NCI-H146 (cell line): Measurements from ENCODE around the gene EMX2.

Source experiments
- DNase-seq: peaks from one replicate; lab custom pipeline; 2025; lab: John Stamatoyannopoulos, UW

Gene EMX2

DNA sequence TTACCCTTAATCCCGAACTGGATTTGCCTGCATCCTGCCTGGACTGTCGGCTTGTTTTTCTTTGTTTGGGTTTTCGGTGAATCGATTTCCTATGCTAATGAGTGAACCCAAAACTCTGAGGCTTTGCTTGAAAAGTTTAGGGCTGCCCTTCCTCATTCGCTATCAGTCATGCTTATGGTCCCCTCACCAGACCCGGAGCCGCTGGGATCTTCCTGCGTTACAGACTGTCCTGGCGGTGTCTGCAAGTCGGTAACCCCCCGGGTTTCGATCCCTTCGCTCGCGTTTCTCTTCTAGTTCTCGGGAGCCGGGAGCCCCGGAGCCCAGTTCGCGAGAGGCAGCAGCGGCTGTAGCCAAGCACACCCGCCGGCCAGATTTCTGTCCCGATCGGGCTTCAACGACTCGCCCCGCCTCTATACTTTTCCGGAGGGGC lies 2.2 kb downstream of the EMX2 start:
- DNase-seq: no peak

DNA sequence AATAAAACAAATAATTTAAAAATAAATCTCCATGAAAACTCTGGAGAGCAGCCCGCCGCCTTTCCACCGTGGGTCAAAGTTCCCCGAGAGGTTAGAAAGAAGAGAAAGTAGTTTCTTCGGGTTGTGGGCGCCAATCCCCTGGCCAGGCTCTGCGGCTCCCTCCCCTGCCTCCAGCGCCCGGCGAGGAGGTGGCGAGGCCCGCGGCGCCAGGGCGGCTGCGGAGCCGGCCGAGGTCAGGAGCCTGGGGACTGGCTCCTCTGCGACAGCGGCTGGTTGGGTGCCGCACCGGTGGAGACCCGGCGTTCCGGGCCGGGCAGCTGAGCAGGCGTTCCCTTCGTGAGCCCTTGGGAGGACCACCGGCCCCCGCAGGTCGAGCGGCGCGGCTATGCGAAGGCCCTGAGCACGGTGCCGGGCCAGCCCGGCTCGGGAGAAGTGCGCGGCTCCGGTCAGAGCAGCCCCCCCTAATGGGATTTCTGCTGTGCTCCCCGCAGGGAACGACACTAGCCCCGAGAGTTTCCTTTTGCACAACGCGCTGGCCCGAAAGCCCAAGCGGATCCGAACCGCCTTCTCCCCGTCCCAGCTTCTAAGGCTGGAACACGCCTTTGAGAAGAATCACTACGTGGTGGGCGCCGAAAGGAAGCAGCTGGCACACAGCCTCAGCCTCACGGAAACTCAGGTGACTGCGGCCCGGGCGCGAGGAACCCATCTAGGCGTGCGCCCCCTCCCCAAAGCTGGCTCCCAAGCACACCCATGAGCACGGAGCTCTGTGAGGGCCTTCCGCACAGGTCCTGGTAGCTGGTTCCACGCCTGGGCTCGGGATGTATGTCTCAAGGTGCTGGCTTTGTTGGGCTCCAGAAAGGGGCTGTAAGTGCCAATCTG lies 2.8 kb downstream of the EMX2 start:
- DNase-seq: no peak

DNA sequence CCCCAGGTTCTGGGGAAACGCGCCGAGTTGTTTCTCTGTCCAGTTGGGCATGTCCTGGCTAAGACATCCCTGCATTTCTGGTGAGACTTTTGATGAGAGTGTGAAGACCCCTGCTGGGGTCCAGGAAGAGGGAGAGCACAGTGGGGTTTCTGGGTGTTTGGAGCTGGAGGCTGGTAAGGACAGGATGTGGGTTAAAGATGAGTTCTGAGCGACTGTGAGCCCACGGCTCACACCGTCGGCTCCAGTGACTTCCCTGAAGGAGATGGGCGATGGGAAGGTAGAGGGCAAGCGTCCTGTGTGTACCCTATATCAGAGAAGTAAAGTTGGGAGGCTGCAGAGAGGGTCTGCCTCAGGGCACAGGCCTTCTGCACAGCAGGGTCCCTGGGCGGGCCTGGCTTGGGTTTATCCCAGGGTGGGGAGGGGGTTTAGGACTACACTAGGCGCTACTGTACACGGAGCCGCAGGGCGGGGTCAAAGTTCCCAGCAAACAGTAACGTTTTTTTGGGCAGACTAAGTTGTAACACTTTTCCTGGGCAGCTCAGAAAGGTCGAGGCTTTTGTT lies 3.6 kb downstream of the EMX2 start:
- no peak for DNase-seq

DNA sequence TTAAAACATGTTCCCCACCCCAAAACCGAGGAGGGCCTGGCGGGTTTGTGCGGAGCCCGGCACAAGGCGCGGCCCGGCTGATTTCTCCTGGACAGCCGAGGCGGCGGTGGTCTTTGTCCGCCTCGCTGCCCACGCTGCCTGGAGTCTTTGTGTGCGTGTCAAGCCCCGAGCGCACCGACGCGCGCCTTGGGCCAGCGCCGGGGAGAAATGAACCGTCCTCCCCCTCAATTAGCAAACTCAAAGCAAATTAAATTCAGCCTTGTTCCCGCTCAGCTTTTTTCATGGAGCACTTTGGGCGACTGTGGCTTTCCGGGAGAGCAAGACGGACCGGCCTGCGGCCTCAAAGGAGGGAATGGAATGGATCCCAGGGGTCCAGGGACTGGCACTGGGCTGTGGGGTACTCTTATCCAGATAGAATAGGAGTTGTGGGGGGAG lies 4.1 kb downstream of the EMX2 start:
- no peak for DNase-seq

DNA sequence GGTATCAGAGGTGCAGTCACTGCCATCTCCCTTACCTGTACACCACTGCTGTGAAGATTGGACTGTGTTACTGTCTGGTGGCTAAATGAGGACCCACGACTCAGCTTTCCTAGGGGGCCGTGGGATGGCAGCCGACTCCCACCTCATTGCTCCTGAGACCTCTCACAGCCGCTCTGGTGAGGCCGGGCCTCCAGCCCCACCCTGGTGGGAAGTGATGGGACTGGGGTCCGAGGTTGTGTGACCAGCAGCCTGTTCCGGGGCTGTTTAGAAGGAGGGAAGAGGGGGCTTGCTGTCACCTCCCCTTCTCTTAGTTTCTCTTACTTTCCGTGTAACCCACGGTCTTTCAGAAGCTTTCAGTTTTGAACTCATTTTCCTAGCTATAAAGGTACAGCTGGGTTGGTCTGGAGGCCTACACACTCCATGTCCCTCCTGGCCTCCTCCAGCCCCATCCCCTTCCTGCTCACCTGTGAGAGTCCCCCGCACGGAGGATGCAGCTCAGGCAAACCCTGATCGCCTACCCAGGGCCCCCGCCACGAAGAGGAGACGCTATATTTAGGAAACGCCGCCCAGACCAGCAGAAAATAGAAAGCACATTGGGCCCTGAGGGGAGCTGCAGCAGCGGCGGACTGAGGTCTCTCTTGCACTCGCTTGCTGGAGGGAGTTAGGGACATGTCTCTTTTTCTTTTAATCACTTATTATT lies 4.6 kb downstream of the EMX2 start:
- DNase-seq: no peak

DNA sequence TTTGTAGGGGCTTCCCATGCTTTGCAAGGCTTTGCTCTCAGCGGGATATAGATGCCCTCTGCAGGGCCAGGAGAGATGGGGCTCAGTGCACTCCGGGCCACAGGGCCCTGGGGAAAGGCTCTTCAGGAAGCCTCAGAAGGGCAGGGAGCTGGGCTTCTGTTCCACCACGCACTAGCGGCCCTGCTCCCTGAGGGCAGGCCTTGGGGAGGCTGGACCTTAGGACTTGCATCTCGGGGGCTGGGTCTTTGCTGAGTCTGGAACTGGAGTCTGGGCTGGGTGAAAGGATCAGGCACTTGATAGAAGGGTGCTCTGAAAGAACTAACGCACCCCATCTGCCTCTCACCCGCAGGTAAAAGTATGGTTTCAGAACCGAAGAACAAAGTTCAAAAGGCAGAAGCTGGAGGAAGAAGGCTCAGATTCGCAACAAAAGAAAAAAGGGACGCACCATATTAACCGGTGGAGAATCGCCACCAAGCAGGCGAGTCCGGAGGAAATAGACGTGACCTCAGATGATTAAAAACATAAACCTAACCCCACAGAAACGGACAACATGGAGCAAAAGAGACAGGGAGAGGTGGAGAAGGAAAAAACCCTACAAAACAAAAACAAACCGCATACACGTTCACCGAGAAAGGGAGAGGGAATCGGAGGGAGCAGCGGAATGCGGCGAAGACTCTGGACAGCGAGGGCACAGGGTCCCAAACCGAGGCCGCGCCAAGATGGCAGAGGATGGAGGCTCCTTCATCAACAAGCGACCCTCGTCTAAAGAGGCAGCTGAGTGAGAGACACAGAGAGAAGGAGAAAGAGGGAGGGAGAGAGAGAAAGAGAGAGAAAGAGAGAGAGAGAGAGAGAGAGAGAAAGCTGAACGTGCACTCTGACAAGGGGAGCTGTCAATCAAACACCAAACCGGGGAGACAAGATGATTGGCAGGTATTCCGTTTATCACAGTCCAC lies 5.4 kb downstream of the EMX2 start:
- DNase-seq: no peak

DNA sequence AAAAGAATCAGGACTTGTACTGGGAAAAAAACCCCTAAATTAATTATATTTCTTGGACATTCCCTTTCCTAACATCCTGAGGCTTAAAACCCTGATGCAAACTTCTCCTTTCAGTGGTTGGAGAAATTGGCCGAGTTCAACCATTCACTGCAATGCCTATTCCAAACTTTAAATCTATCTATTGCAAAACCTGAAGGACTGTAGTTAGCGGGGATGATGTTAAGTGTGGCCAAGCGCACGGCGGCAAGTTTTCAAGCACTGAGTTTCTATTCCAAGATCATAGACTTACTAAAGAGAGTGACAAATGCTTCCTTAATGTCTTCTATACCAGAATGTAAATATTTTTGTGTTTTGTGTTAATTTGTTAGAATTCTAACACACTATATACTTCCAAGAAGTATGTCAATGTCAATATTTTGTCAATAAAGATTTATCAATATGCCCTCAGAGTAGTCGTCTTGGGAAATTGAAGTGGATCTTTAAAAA lies 6.6 kb downstream of the EMX2 start:
- no peak for DNase-seq

DNA sequence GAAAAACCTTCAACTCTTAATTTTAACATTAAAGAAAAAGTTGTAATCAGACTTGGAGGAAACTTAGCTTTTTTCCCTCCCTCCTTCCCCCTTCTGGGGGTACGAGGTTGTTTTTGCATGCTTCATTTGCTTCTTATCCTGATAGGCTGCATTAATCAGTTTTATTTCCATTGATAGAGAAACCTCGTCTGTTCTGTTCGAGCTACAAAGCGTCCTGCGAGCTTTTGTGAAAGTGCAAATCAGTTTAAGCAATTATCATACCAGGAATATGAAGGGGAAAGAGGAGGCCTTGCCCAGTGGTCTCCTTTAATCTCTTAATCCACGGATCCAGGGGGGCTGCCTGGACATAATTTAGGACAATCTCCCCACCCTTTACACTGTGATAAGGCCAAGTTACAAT lies 7.5 kb downstream of the EMX2 start:
- no peak for DNase-seq

DNA sequence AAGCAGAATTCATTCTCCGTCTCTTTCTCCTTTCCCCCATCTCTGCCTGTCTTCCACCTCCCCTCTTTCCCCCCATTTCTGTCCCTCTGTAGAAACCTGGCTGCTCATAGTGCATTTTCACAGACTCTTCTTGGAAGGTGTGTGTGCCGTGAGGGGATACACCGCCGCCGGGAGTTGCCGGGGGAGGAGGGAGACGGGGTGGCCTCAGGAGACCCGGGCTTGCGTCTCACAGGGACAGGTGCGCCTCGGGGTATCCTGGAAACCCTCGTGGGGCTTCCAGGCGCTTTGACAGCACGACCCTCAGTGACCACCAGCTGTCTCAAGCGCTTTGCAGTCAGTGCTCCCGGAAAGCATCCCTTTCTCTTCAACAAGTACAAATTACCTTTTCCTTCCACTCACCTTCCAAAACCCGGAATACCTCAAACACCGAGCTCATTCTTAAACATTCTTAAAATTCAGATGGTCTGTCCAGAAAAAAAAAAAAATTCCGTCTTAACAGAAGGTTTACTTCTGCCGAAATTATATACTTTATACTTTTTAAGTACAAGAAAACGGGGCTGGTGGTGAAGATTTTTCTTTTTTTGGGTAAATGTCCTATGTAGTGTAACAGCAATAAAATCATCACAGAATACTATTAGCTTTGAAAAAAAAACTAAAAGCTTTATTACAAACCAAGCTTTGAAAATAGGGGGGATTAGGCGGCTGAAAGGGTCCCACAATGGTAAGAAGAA lies 8.2 kb downstream of the EMX2 start:
- no peak for DNase-seq

DNA sequence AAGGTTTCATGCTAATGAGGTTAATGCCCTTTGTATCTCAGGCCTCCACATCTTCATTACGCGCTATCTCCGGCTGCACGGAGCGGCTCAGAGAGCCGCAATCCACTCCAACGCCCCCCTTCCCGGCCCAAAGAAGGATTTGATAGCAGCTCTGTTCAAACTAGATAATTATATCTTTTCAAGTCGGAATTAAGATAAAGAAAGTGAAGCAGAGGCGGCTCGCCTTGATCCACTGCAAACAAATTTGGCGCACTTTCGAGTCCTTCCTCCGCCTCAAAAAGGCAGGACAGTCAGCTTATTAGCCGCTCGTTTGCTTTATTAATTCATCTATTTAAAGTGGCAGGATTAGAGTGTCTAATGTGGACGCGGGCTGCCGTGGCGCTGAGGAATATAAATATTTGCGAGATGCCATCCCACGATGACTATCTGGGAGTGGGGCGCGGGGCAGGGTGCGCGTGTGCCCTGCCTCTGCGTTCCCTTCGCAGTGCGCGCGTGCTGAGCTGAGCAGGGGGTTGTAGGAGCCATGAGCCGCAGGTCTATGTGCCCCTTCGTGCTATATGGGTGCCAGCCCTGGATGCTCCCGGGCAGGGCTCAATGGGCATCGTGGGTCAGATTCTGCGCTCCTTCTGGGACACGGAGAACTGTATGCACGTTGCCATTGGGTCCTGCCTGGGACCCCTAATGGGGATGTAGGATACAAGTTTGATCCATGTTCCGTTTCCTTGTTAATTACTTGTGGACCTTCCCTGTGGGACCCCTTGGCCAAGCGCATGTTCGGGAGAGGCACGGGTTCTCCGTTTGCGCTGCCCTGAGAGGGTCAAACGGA lies 9.0 kb downstream of the EMX2 start:
- no peak for DNase-seq

DNA sequence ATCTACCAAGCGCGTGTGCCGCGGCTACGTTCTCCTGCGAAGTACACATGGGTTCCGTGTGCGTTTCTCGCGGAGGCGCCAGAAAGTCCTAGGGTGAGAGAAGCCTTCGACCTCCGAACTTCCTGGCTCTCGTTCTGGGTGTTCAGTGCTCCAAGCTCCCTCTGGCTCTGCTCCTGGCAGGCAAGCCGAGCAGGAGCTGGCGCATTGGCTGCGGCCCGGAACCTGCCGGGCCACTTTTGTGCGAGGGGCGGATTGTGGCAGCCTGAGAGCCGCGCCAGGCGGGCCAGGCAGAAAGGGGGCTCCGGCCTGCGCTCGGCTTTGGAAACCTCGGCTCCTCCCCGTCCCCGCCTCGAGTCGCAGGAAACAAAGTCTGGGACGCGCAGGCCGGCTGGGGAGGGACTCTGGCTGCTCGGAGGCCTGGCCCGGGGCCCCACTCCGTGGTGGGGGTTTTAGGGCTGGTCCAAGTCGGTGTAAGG lies 9.6 kb downstream of the EMX2 start:
- no peak for DNase-seq

DNA sequence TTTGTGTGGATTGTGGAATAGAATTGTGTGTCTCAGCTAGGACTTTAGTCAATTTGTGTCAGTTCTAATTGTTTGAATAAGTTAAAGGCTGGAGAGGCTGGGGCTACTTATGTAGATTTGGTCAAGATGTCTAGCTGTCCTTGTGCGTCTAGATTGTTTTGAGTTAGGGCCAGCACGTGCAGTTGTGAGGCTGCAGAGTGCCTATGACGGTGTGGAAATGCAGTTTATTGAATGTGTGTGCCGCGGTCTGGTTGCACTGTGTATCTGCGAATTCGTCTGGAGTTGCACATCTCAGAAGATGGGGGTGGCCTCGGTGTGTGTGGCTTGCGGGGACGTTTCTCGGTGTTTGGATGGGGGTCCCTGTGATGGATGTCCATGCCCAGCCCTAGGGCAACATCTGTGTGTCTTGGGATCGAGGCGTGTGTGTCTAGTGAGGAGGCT lies 10.2 kb downstream of the EMX2 start:
- DNase-seq: no peak

DNA sequence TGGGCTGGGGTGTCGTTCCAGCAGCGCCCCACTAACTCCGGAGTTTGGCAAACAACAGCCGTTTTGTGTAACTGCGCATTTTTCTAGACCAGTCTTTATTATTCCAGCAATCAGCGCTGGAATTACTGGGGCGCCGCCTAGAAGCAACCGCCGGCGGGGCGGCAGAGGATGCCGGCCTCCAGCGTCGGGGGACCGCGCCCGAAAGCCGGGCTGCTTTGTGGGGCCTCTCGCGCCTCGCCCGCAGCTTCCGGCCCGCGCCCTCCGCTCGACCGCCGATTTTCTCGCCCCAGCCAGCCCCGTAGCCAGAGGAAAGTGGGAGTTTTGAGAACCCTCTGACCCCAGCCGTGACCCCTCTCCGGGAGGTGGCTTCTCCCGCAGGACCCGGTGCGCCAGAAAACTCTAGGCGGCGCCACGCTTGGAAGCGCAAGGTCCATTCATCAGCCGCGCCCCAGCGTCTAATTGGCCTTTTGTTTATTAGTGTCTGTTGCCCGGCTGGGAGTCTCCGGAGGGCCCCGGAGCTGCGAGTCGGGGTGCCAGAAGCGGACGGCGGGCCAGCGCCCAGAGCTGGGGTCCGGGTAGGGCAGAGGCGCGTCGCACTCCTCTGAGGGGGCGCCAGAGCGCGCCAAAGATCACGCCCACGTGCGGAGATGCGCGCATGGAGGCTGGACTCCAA lies 10.7 kb downstream of the EMX2 start:
- DNase-seq: no peak

DNA sequence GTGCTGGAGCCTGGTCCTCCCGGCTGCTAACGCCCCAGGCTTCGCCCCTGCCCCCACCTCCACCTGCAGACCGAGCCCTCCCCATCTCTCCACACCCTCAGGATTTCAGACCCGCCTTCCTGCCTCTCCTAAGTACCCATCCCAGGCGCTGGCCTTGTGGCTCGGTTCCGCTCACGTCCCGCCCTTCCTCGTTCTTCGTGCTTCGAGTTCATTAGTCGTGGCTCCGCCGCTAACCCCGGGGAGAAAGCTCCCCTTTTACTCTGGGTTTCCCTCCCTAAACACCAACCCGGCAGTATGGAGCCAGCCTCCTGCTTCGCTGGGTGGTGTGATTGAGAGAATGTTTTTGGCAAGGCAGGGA lies 11.2 kb downstream of the EMX2 start:
- no peak for DNase-seq

DNA sequence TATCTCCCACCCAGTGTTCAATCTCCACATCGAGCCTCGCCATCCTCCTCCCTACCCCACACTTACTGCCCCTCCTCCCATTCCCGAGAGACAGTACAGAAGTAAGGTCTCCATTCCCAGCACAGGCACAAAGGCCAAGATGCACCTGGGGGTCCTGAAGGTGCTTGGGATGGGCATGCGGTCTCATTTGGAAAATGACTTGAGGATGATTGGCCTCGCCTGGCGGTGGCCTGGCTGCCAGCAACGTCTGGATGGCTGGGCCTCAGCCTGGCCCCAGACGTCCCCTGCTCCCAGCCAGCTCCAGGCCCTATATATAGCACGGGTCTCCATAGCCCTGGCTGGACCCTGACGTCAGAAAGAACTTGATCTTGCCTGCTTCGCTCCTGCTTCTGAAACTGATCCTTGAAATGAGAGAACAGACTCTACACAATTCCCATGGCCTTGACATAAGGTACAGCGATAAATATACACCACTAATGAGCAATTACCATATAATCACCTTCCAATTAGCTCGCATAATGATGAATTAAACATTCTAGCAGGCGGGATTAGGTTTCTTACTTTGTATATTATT lies 11.8 kb downstream of the EMX2 start:
- DNase-seq: no peak

DNA sequence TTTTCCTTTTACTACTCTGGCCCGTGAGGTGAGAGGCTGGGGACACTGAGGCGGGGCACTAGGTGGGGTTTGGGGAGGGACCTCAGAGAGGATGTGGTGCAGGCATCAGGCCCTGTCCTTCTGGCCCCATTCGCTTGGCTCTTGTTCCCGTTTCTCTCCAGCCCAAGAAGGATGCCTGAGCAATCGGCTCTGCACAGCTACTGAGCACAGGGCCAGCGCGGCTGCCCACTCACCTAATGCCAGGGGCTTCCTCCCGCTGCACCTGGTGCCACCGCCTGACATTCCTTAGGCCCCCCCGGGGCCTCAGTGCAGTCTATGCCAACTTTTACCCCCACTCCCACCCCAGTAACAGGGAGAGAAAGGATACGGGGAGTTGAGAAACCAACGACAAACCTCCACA lies 12.5 kb downstream of the EMX2 start:
- no peak for DNase-seq

DNA sequence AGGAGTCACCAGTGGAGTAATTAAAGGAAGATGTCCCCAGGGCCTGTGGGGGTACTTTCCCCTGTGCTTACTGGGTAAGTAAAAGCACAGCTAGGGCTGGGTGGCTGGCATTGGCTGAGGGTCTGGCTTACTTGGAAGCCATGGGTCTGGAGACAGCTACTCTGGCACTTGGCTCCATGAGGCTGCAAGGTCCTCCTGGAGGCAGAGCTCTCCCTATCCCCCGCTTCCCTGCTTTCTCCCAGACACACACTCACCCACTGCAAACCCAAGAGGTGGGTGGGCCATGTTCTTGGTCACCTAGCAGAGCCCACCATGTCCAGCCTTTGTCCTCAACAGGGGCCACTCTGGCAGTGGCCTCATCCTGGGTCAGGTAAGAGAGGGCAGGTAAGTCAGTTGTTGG lies 13.3 kb downstream of the EMX2 start:
- no peak for DNase-seq

DNA sequence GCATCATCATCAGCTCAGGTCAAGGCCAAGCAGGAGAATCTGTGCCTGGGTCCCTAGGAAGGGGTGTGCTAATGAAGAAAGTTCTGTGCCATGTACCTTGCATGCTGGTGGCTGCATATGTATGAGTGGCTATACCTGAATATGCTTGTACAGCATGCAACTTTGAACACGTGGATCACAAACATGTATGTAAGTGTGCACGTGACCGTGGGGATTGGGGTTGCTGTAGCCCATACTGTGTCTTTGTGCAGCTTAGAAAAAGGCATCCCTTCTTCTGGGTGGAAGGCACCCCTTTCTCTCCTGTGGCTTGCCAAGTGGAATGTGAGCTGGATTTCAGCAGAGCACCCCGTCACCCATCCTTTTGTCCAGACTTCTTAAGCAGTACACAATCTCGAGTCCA lies 13.8 kb downstream of the EMX2 start:
- no peak for DNase-seq

DNA sequence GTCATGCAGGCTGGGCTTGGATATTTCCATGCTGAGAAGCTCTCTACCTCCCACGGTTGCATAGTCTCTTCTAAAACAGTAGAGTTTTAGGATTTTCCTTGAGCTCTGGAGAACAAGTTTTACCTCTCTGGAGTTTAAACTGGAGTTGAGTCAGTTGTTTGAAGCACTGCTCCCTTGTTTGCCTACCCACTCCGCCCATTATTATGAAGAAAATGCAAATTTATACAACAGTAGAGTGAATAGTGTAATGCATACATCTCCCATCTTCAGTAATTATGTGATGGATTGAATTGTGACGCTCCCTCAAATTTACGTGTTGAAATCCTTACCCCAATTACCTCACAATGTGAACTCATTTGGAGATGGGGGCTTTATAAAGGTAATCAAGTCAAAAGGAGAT lies 17.2 kb downstream of the EMX2 start:
- no peak for DNase-seq
